Activated naive CD4-positive, alpha-beta T cell treated with anti-CD3 and anti-CD28 coated beads, Interleukin-2, amount 50 U/mL, for 16 hours (primary cell): Measurements from ENCODE around the gene DGCR8.
A peak's percentile ranks its signal among the peaks of the same experiment; 100 is the strongest.

Experiments
- DNase-seq: peaks from one replicate; pipeline ENCODE4 v3.0.0-alpha.2; 2020

The DGCR8 gene

GRCh38 chr22:20142711-20143621, 62.9 kb downstream of the DGCR8 start:
- no peak for DNase-seq

- no peak for DNase-seq
These were observed 64.0 kb downstream of the DGCR8 start for GRCh38 chr22:20143883-20144665.

GRCh38 chr22:20145206-20145831, 65.3 kb downstream of the DGCR8 start:
- DNase-seq: no peak

GRCh38 chr22:20145832-20146223, 65.8 kb downstream of the DGCR8 start:
- no peak for DNase-seq

- DNase-seq: no peak
These were observed 66.7 kb downstream of the DGCR8 start for GRCh38 chr22:20146777-20147176.

GRCh38 chr22:20147237-20147988, 67.4 kb downstream of the DGCR8 start:
- DNase-seq: no peak

GRCh38 chr22:20148414-20148813, 68.4 kb downstream of the DGCR8 start:
- no peak for DNase-seq

- DNase-seq: no peak
These were observed 69.5 kb downstream of the DGCR8 start for GRCh38 chr22:20149257-20150250.

GRCh38 chr22:20150381-20151275, 70.6 kb downstream of the DGCR8 start, which contains the start of gene CCDC188:
TSS of gene CCDC188 (minus strand) at chr22:20151055. CDS start at chr22:20150986, 69 bp downstream.
- DNase-seq: no peak

GRCh38 chr22:20151276-20151588, 71.2 kb downstream of the DGCR8 start:
- no peak for DNase-seq

GRCh38 chr22:20152464-20152890, 72.4 kb downstream of the DGCR8 start:
- DNase-seq: no peak

GRCh38 chr22:20153945-20154344, 73.9 kb downstream of the DGCR8 start:
- no peak for DNase-seq

- DNase-seq: no peak
These were observed 74.7 kb downstream of the DGCR8 start for GRCh38 chr22:20154602-20155187.

- DNase-seq: no peak
These were observed 75.4 kb downstream of the DGCR8 start for GRCh38 chr22:20155330-20156041.

GRCh38 chr22:20156042-20156389, 76.0 kb downstream of the DGCR8 start:
- no peak for DNase-seq

- DNase-seq: peak; percentile 85
These were observed 76.8 kb downstream of the DGCR8 start for GRCh38 chr22:20156611-20157429.

- no peak for DNase-seq
These were observed 77.6 kb downstream of the DGCR8 start for GRCh38 chr22:20157430-20158183.
